ENCODE measurements around the gene METAP2.

DNA sequence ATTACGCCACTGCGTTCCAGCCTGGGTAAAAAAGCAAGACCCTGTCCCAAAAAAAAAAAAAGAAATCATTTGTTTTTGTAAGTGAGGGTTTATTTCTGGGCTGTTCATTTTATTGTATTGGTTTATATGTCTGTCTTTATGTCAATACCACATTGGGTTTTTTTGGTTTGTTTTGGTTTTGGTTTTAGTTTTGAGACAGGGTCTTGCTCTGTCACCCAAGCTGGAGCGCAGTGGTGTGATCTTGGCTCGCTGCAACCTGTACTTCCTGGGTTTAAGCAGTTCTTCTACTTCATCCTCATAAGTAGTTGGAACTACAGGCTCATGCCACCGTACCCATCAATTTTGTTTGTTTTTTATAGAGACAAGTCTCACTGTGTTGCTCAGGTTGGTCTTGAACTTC, 25.0 kb downstream of the METAP2 start:
- TF ChIP-seq CTCF (IDR thresholded peaks at IDR 0.05), result no peak
- TF ChIP-seq, protein P1, sequence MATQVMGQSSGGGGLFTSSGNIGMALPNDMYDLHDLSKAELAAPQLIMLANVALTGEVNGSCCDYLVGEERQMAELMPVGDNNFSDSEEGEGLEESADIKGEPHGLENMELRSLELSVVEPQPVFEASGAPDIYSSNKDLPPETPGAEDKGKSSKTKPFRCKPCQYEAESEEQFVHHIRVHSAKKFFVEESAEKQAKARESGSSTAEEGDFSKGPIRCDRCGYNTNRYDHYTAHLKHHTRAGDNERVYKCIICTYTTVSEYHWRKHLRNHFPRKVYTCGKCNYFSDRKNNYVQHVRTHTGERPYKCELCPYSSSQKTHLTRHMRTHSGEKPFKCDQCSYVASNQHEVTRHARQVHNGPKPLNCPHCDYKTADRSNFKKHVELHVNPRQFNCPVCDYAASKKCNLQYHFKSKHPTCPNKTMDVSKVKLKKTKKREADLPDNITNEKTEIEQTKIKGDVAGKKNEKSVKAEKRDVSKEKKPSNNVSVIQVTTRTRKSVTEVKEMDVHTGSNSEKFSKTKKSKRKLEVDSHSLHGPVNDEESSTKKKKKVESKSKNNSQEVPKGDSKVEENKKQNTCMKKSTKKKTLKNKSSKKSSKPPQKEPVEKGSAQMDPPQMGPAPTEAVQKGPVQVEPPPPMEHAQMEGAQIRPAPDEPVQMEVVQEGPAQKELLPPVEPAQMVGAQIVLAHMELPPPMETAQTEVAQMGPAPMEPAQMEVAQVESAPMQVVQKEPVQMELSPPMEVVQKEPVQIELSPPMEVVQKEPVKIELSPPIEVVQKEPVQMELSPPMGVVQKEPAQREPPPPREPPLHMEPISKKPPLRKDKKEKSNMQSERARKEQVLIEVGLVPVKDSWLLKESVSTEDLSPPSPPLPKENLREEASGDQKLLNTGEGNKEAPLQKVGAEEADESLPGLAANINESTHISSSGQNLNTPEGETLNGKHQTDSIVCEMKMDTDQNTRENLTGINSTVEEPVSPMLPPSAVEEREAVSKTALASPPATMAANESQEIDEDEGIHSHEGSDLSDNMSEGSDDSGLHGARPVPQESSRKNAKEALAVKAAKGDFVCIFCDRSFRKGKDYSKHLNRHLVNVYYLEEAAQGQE (IDR thresholded peaks at IDR 0.05; ENCODE audit: insufficient read depth in 1 of 2, low read depth in 2 of 2, low read length in 1 of 2), result no peak
- no peak for TF ChIP-seq POLR2AphosphoS5 (IDR thresholded peaks at IDR 0.05; ENCODE audit: low read depth, low read length)
- no peak for TF ChIP-seq TCF7L2 (IDR thresholded peaks at IDR 0.05; ENCODE audit: low read depth, low read length)

Data from Panc1 (cell line).